DOHH2 (cell line): Measurements from ENCODE around the gene TFB1M.

Source experiments
- H3F3A ChIP-seq: fragments of 200-600 bp; sonication (generic), shearing (Covaris generic); 2 replicates; pipeline ENCODE4 v1.6.0; 2016; ENCODE audit warnings: antibody characterized with exemption, mild to moderate bottlenecking; ENCODE audit not compliant: control insufficient read depth, insufficient read depth
- H3K27ac ChIP-seq: fragments of 200-600 bp; sonication (generic); 2 replicates; pipeline ENCODE4 v1.5.1; 2014; ENCODE audit warnings: low read depth, mild to moderate bottlenecking, low read length, moderate library complexity
- H3K27me3 ChIP-seq: fragments of 200-600 bp; sonication (generic); 2 replicates; pipeline ENCODE4 v1.6.1; 2014; ENCODE audit warnings: mild to moderate bottlenecking, low read length, mixed read lengths; ENCODE audit not compliant: control insufficient read depth
- H3K36me3 ChIP-seq: fragments of 200-600 bp; sonication (generic); 2 replicates; pipeline ENCODE4 v1.6.1; 2014; ENCODE audit warnings: mild to moderate bottlenecking, low read length, moderate library complexity, mixed read lengths; ENCODE audit not compliant: control insufficient read depth
- H3K4me1 ChIP-seq: fragments of 200-600 bp; sonication (generic); 2 replicates; pipeline ENCODE4 v1.6.1; 2014; ENCODE audit warnings: mild to moderate bottlenecking, low read length, mixed read lengths; ENCODE audit not compliant: control insufficient read depth
- H3K4me2 ChIP-seq: fragments of 200-600 bp; sonication (generic); 2 replicates; pipeline ENCODE4 v1.6.0; 2014; ENCODE audit warnings: mild to moderate bottlenecking, low read length, moderate library complexity
- H3K4me3 ChIP-seq: fragments of 200-600 bp; sonication (generic); 2 replicates; pipeline ENCODE4 v1.5.1; 2014; ENCODE audit warnings: mild to moderate bottlenecking, low read length, mixed read lengths
- H3K79me2 ChIP-seq: fragments of 200-600 bp; sonication (generic); 2 replicates; pipeline ENCODE4 v1.6.1; 2014; ENCODE audit warnings: mild to moderate bottlenecking, low read length, mixed read lengths; ENCODE audit not compliant: control insufficient read depth
- H3K9me2 ChIP-seq: fragments of 200-600 bp; sonication (generic); replicated peaks from 2 replicates; pipeline ENCODE4 v1.6.1; 2014; ENCODE audit warnings: mild to moderate bottlenecking, low read length, mixed read lengths; ENCODE audit not compliant: control insufficient read depth
- H3K9me3 ChIP-seq: fragments of 200-600 bp; sonication (generic); 2 replicates; pipeline ENCODE4 v1.6.1; 2014; ENCODE audit warnings: antibody characterized with exemption, low read length, mixed read lengths; ENCODE audit not compliant: control insufficient read depth, insufficient read depth
- H4K20me1 ChIP-seq: fragments of 200-600 bp; sonication (generic); 2 replicates; pipeline ENCODE4 v1.6.0; 2014; ENCODE audit warnings: low read depth, mild to moderate bottlenecking, antibody characterized with exemption, low read length, moderate library complexity; ENCODE audit not compliant: control insufficient read depth, insufficient read depth
- EZH2phosphoT487 ChIP-seq: fragments of 200-600 bp; sonication (generic); IDR thresholded peaks from 2 replicates; pipeline ENCODE4 v1.6.1; 2017; ENCODE audit warnings: borderline replicate concordance, mild to moderate bottlenecking, antibody characterized with exemption, low read length, moderate library complexity, mixed read lengths
- TF ChIP-seq, protein P1 (sequence below): fragments of 200-600 bp; sonication (generic); IDR thresholded peaks from one replicate; pipeline ENCODE4 v1.5.1; 2014; ENCODE audit warnings: antibody characterized with exemption, mild to moderate bottlenecking, low read depth, low read length; ENCODE audit not compliant: poor library complexity, severe bottlenecking

Gene TFB1M

DNA sequence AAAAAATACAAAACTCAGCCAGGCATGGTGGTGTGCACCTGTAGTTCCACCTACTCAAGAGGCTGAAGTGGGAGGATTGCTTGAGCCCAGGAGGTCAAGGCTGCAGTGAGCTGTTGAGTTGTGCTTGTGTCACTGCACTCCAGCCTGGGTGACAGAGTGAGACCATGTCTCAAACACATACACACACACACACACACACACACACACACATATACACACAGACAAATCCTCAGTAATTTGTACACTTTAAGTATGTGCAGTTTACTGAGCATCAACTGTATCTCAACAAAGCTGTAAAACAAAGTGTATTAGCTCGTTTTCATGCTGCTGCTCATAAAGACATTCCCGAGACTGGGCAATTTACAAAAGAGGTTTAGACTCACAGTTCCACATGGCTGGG lies 7.3 kb downstream of the TFB1M start:
- H3K4me2 ChIP-seq, result no peak overlapping the region
- peaks cover 85% of the 10 kb centered on the region for H3K36me3 ChIP-seq
- no peaks in the 10 kb centered on the region for H3K9me2 ChIP-seq
- no peaks in the 10 kb centered on the region for H3K9me3 ChIP-seq
- H3K79me2 ChIP-seq, result peaks cover 42% of the 10 kb centered on the region
- no peak overlapping the region for H3K4me3 ChIP-seq
- no peaks in the 10 kb centered on the region for H3K27me3 ChIP-seq
- 0 out of 2 replicates have a peak, but pooled peaks cover under 1% of the 10 kb centered on the region for H3K4me1 ChIP-seq
- no peaks in the 10 kb centered on the region for H4K20me1 ChIP-seq
- H3F3A ChIP-seq, result peaks cover 3% of the 10 kb centered on the region; the same call in 1 of the 2 replicates
- H3K27ac ChIP-seq, result no peak overlapping the region
- TF ChIP-seq EZH2phosphoT487, result no peak
- TF ChIP-seq, protein P1, sequence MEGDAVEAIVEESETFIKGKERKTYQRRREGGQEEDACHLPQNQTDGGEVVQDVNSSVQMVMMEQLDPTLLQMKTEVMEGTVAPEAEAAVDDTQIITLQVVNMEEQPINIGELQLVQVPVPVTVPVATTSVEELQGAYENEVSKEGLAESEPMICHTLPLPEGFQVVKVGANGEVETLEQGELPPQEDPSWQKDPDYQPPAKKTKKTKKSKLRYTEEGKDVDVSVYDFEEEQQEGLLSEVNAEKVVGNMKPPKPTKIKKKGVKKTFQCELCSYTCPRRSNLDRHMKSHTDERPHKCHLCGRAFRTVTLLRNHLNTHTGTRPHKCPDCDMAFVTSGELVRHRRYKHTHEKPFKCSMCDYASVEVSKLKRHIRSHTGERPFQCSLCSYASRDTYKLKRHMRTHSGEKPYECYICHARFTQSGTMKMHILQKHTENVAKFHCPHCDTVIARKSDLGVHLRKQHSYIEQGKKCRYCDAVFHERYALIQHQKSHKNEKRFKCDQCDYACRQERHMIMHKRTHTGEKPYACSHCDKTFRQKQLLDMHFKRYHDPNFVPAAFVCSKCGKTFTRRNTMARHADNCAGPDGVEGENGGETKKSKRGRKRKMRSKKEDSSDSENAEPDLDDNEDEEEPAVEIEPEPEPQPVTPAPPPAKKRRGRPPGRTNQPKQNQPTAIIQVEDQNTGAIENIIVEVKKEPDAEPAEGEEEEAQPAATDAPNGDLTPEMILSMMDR, result no peak

DNA sequence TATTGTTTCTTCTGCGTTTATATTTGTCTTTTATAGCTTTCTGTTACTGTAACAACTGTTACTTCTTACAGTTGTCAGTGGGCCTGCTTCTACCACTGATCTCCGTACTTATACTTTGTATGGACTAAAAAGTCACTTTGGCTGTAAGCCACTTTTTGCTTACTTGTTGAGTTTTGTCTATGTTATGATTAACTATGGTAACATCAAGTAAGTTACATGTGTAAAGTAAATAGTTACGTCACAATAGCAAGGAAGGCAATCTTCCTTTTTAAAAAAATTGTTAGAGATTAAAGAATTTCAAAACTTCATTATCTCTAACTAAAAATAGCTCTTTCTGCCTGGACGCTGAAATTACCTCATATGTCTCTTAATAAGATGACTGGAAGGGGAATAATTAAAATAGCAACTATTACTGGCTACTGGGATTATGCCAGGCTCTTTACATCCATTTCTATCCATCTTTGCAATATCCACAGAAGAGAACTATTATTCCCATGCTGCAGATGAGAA lies 10.9 kb downstream of the TFB1M start:
- no peaks in the 10 kb centered on the region for H3K4me1 ChIP-seq
- no peaks in the 10 kb centered on the region for H4K20me1 ChIP-seq
- no peak overlapping the region for H3K4me2 ChIP-seq
- no peak overlapping the region for H3K27ac ChIP-seq
- no peaks in the 10 kb centered on the region for H3K9me2 ChIP-seq
- no peak overlapping the region for H3K4me3 ChIP-seq
- peaks cover 30% of the 10 kb centered on the region for H3K79me2 ChIP-seq
- H3K36me3 ChIP-seq, result peaks cover 74% of the 10 kb centered on the region
- no peaks in the 10 kb centered on the region for H3K27me3 ChIP-seq
- no peaks in the 10 kb centered on the region for H3F3A ChIP-seq
- TF ChIP-seq, protein P1, result no peak
- no peak for TF ChIP-seq EZH2phosphoT487
- H3K9me3 ChIP-seq, result no peaks in the 10 kb centered on the region

DNA sequence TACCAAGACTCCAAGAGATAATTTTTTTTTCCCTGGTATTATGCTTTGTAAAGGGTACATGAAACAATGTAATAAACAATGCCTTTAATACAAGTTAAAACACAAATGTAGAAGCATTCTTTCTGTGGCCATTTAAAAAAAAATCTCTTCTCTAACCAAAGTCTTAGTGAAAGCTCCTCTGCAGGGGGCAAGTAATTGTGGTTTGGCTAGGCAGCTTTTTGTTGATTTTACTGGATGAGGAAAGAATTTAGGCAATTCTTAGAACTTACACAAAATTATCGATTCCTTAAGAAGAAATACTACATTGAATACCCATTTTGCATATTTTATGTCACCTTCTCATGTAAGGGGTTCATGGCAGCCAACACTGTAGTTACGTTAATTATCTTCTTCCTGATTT lies 12.4 kb downstream of the TFB1M start:
- H3K4me2 ChIP-seq, result no peak overlapping the region
- H4K20me1 ChIP-seq, result no peaks in the 10 kb centered on the region
- H3K9me3 ChIP-seq, result no peaks in the 10 kb centered on the region
- no peaks in the 10 kb centered on the region for H3F3A ChIP-seq
- H3K4me1 ChIP-seq, result no peaks in the 10 kb centered on the region
- no peaks in the 10 kb centered on the region for H3K9me2 ChIP-seq
- H3K36me3 ChIP-seq, result peaks cover 75% of the 10 kb centered on the region
- no peak overlapping the region for H3K4me3 ChIP-seq
- no peak overlapping the region for H3K27ac ChIP-seq
- H3K27me3 ChIP-seq, result no peaks in the 10 kb centered on the region
- H3K79me2 ChIP-seq, result peaks cover 19% of the 10 kb centered on the region
- TF ChIP-seq, protein P1, result no peak
- TF ChIP-seq EZH2phosphoT487, result no peak
